DMS153 (cell line): ENCODE data around the gene TSPEAR.
"Not testable (repeated sequence)": the region's sequence is repeated elsewhere in the genome, so short reads cannot be mapped to it uniquely, and the experiment has no call there.

ENCODE experiments used
- DNase-seq: peaks from one replicate; lab custom pipeline; 2025; lab: John Stamatoyannopoulos, UW

Gene TSPEAR

DNA sequence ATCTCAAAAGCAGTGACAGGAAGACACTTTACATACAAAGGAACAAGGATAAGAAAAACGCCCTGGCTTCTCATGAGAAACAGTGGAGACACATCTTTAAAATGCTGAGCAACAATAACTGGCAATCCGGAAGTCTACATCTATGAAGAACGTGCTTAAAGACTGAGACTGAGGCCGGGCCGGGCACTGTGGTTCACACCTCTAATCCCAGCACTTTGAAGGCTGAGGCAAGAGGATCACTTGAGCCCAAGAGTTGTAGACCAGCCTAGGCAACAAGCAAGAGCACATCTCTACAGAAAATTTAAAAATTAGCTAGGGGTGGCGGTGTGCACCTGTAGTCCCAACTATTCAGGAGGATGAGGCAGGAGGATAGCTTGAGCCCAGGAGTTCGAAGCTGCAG, 27.3 kb downstream of the TSPEAR start:
- no peak for DNase-seq

DNA sequence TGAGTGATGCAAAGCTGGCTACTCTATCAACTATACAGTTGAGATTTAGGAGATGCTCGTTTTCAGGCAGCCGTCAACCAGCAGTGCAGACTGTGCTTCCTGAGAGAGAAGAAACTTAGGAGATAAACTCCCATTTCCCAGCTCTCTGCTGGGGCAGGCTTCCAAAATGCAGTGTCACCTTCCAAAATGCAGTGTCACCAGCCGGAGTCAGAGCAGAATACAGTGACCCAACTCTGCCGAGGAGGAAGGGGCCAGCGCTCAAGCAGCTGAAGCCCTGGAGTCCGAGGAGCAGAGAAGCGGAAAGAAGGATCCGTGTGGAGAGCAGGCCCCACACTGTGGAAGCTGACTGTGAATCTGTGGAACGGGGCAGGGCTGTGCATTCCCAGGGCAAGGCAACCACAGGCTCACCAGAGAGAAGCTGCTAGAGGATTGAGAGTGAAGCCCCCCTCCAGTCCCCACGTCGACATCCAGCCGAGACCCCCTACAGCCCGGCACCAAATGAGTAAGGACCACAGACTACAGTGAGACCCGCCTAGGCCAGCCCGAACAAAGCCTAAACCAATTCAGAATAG, 28.7 kb downstream of the TSPEAR start:
- DNase-seq, result no peak

DNA sequence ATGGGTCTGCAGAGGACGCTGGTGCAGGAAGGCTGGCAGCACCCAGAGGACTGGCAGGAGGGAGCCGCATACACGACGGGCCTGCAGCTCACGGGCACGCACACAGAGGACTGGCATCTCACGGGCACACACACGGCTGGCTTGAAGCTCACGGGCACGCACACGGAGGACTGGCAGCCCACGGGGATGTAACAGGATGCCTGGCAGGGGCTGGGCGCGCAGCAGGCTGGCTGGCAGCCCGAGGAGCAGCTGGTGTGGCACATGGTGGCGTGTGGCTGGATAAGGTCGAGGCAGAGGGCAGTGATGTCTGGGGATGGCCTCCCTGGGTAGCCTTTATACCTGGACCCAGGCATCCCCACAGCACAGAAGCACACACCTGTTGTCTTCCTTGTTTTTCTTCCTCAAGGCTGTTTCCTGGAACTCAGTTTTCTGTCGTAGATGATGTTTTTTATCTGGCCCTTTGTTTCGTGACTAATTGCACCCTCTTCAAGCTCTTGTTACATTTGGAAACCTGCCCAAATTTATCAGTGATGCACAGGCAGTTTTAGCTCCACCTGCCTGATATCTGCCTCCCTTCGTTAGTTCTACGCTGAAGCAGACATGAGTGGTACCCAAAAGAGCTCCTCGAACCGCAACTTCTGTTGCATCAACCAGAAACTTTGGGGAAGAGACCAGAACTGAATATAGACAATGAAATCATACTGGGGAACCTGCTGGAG, 29.4 kb downstream of the TSPEAR start, which contains the start of gene KRTAP12-1:
TSS of gene KRTAP12-1 (minus strand) at position 303 of the 719 bp plus-strand sequence. CDS start at position 263, 40 bp downstream.
- peak; percentile 85 for DNase-seq

DNA sequence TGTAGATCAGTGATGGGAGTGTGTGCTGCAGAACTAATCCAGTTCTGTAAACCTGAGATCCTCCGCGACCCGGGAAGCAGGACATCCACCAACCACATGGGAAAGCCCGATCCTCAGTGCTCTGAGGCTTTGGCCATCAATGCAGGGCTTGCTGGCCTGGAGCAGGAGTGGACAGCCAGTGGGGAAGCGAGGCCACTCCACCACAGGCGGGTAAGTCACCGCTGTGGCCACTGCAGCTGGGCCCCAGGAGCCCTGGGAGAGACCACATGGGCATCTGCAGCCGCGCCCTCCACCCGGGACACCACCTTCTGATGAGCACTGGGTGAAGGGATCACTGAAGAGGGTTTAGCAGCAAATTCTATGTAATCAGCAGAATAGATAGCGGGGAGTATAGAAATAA, 30.2 kb downstream of the TSPEAR start:
- DNase-seq, result no peak

DNA sequence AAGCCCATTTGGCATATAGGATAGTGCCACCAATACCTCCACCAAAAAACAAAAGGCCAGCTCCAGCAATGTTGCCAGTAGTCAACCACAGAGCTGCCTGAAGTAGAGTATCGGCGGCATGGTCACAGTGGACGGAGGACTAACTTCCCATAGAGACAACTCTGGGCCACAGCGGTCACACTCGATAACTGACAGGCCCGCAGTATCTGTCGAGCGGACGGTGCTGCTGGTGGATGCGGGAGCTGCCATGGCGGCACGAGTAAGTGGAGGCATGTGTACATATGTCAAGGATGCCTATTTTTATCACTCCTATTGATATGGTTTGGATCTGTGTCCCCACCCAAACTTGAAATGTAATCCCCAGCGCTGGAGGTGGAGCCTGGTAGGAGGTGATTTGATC, 33.5 kb downstream of the TSPEAR start:
- no peak for DNase-seq

DNA sequence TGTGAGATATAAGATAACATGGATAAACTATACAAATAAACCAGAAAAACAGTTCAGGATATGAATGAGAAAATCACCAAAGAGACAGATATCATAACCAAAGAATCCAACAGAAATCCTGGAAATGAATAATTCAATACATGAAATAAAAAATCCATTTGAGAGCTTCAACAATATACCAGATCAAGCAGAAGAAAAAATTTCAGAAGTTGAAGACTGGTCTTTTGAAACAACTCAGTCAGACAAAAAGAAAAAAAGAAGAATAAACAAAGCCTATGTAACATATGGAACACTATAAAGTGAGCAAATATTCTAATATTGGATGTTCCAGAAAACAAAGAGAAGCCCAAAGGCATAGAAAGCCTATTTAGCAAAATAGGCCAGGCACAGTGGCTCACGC, 39.5 kb downstream of the TSPEAR start:
- DNase-seq, result no peak

DNA sequence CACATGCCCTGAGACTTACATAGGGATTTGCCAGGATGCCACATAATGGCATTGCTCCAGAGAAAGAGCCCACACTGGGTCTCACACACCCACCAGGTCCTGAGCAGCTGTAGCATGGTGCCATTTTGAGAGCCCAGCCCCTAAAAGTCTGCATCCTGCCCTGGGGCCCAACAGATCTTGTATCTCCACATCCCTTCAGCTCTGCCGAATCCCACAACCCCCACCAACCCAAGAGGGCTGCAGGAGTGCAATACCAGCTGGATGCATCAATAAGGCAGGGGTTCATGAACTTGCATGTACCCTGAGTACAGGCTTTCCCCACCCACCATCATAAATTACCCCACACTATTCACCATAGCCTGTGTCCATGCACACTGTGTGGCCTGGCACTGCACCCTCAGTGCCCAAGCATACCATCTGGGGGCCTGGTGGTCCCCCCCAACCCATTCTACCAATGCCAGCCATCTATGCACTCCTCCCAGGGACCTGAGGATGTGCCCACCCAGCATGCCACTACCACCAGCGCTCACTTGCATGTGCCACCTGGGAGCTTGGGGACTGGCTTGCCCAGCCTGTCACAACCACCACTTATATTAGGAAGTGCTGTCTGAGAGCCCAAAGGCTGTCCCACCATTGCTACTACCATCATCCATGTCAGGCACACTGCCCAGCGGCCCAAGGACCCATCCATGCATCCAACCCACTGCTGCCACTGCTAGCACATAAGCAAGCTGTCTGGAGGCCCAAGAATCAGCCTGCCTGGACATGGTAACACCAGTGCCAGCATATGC, 40.5 kb downstream of the TSPEAR start:
- no peak for DNase-seq

DNA sequence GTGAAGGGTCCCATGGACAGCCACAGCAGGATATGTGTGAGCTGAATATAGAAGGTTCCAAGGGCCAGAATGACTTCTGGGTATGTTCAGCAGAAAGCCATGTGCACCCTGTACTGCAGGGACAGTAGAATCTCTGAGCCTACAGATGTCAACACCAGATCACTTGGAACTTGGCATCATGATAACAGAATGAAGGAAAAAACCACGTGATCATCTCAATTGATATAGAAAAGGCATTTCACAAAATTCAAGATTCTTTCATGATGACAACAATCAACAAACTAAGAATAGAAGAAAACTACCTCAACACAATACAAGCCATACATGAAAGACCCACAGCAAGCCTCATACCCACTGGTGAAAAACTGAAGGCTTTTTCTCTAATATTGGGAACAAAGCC, 43.8 kb downstream of the TSPEAR start:
- no peak for DNase-seq

DNA sequence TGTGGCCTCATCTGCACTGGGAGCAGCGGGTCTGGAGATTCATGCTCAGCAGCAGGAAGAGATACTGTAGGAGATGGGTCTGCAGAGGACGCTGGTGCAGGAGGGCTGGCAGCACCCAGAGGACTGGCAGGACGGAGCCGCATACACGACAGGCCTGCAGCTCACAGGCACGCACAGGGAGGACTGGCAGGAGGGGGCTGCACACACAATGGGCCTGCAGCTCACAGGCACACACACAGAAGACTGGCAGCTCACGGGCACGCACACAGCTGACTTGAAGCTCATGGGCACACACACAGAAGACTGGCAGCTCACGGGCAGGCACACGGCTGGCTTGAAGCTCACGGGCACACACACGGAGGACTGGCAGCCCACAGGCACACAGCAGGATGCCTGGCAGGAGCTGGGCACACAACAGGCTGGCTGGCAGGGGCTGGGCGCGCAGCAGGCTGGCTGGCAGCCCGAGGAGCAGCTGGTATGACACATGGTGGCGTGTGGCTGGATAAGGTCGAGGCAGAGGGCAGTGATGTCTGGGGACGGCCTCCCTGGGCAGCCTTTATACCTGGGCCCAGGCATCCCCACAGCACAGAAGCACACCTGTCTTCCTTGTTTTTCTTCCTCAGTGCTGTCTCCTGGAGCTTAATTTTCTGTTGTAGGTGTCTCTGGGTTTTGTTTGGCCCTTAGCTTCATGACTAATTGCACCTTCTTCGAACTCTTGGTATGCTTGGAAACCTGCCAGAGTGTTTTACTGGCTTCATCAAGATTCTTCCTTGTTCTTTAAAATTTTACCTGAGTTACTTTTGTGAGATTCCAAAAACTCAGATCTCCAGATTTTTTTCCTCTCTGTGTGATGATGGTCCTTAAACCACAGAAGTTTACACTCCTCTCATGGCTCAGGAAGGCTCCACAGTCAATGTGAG, 44.7 kb downstream of the TSPEAR start, which contains the start of gene KRTAP12-2:
TSS of gene KRTAP12-2 (minus strand) at position 527 of the 920 bp plus-strand sequence. CDS start at position 486, 41 bp downstream.
- no peak for DNase-seq

DNA sequence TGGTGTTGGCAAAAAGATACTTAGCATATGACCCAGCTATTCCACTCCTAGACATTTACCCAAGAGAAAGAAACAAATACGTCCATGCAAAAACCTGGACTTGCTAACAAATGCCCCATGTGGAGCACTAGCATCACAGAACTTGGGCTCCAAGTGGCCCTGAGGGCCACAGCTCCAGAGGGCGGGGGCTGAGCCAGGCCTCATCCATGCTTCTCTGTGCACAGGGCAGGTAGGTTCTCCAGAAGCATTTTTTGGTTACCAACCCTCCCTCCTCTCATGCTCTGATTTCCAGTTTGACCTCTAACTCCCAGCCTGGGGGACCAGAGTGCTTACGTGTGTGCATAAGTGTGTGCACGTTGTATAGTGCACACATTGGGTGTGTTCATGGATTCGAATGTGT, 46.7 kb downstream of the TSPEAR start:
- no peak for DNase-seq

DNA sequence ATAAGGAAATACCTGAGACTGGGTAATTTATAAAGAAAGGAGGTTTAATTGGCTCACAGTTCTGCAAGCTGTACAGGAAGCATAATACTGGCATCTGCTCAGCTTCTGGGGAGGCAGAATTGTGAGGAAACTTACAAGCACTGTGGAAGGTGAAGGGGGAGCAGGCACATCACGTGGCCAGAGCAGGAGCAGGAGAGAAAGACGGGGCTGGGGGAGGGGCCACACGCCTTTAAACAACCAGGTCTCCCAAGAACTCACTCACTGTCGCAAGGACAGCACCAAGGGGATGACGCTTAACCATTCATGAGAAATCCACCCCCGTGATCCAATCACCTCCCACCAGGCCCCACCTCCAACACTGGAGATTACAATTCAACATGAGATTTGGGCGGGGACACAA, 49.8 kb downstream of the TSPEAR start:
- DNase-seq, result not testable (repeated sequence)

DNA sequence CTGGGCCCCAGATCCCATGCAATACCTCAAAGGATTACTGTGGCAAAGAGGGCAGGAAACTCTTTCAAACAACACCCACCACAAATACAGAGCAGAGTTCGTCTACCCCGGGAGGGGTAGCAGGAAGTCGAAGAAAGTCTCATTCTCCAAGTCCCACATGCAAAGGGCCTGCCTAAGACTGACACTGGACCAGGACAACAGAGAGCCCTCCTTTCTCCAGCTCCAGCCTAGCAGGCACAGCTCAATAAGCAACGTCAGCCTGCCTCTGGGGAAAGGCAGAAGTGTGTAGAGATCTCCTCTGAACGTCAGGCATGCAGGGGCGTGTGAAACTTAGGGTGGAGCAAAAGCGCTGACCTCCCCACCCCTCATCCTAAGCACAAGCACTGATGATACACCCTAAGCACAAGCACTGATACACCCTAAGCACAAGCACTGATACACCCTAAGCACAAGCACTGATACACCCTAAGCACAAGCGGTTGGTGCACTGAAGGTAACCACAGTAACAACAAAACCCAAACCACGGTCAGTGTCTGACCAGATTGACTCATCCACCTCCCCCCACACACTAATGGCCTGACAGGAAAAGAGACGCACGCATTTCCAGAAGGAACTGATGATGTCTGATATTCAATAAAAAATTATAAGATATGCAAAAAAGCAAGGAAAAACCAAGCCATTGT, 52.3 kb downstream of the TSPEAR start:
- DNase-seq, result no peak

DNA sequence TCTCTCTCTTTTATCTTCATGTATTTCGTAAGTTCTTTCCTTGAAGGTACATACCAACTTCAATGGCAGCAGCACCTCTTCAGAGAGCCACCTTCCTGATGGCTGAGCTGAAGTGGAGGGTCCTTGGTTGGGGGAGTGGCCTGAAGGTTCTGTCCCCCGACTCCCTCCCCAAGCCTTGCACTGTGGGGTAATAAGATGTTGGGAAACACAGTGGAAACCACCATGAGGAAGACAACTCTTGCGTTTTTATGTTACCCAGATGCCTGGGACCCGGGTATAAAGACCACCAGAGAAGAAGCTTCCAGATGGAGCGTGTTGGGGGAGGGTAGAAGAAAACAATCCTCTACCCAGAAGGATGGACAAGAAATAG, 52.8 kb downstream of the TSPEAR start:
- DNase-seq, result no peak

DNA sequence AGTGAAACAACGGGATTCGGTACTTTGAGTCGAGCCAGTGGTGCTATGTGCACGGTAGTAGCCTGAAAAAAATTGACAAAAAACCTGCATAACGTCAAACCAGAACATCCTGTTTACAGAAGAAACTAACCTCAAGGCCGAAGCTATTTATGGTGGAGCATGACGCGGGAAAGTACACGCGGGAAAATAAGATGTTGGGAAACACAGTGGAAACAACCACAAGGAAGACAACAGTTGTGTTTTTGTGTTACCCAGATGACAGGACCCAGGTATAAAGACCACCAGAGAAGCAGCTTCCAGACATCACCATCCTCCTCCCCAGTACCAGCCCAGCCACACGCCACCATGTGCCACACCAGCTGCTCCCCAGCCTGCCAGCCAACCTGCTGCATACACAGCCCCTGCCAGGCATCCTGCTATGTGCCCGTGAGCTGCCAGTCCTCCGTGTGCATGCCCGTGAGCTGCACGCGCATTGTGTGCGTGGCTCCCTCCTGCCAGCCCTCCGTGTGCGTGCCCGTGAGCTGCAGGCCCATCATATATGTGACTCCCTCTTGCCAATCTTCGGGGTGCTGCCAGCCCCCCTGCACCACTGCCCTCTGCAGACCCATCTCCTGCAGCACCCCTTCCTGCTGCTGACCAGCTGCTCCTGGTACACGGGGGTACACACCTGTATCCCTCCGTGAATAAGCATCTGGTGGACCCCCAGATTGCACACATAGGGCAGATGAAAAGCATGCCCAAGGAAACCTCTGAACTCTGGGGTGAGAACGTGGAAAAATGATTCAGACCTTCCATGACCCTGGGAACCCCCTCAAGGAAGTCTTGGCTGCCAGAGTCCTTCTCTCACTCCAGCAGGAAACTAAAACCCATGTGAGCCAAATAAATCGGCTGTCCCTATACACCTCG, 53.5 kb downstream of the TSPEAR start, which contains the start of gene KRTAP12-3:
TSS of gene KRTAP12-3 (plus strand) at position 298 of the 906 bp plus-strand sequence. CDS start at position 346, 48 bp downstream.
- no peak for DNase-seq

DNA sequence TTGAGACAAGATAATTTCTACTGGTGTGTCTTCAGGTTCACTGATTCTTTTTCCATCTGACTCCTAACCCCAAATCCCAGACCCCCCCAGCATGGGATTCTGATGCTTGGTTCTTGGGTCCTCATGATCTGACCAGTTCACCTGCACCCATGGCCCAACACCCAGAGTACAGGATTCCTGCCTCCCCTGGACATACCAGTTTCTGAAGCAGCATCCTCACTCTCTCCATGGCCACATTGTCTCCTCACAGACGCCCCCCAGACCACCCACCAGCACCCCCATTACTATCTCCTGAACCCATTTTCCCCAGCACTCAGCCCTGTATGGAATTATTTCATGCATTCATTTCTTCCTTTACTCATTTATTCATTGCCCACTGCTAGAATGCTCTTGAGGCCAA, 54.5 kb downstream of the TSPEAR start:
- no peak for DNase-seq

DNA sequence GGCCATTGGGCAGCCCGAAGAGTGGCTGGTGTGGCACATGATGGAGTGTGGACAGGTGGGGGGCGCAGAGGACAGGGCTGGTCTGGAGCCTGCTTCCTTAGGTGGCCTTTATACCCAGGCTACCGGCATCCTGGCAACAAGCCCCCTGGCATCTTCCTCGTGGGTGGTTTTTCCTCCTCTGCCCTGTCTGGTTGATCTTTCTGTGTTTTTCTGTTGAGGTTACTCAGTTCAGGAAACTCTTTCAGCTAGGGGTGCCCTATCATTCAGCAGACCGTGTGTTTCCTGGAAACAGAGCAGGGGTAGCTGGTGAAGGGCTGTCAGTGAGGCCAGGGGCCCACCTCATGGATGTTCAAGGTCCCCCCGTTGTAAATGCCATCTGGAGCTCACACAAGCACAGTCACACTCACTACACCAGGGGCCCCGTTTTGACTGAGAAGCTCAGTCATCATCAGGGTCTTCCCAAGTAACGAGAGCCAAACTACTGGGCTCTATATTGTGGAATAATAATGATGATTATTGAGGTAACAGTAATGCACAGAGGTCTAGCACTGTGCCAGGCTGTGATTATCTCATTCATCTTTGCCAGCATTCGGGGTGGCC, 56.7 kb downstream of the TSPEAR start, which contains the start of gene KRTAP12-4:
TSS of gene KRTAP12-4 (minus strand) at position 84 of the 600 bp plus-strand sequence. CDS start at position 39, 45 bp downstream.
- DNase-seq, result no peak

DNA sequence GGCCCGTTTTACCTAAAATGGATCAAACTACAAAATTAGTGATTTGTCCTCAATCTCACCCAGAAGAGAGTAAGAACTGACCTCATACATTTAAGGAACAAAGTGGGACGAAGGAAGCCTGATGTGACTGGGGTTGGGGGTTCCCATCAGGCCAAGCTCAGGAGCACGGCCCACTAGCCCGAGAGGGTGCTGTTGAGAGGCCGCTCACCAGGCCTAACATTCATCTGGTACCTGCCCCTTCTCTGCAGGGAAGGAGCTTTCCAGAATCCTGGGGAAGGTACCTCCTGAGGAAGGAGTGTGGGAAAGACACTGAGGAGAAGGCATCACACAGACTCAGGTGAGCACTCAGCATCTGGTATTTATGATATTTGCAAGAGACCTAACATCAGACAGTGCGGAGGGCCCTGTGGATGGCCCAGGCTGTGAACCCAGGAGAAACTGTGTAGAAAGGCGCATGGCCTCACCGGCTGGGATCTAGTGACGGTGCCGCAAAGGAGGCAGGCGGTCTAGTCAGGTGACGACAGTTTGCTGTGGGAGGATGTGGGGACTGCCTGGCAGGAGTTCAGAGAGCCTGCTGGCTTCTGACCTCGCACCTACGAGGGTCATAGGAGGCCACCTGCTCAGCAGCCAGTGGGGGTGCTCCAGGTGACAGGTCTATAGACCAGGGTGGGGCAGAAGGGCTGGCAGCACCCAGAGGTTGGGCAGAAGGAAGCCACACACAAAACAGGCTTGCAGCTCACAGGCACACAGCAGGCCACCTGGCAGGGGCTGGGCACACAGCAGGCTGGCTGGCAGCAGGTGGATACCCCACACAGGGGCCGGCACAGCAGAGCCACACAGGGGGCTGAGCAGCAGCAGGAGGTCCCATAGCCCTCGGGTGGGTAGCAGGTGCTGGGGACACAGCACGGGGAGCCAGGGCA, 57.5 kb downstream of the TSPEAR start:
- no peak for DNase-seq

DNA sequence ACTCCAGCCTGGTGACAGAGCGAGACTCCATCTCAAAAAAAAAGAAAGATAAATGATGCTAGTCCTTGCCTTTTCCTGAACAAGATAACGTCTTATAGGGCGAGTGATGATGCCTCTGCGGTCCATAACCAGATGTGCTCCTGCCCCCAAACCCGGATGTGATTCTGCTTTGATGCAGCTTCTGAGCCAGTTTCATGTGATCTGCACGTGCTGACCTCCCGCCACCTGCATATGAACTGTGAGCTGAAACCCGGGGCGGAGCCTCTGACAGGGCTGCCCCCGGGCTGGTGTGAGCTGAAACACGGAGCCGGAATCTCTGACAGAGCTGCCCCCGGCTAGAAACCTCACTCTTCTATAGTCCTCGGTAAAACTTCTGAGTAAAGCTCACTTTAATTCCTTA, 58.2 kb downstream of the TSPEAR start:
- DNase-seq, result no peak
